NCI-H1105 treated with DMSO at 0.1 percent for 48 hours (cell line): ENCODE measurements around the gene TTLL3.
"Not testable (repeated sequence)": the region's sequence is repeated elsewhere in the genome, so short reads cannot be mapped to it uniquely, and the experiment has no call there.

ENCODE experiments used
- DNase-seq: peaks from one replicate; lab custom pipeline; 2025; lab: John Stamatoyannopoulos, UW

The TTLL3 gene

GRCh38 chr3:9872067-9872466 lies 62.0 kb downstream of the TTLL3 start:
- not testable (repeated sequence) for DNase-seq

- DNase-seq: no peak
Observed at GRCh38 chr3:9875448-9875847, 65.4 kb downstream of the TTLL3 start.

- not testable (repeated sequence) for DNase-seq
Observed at GRCh38 chr3:9876255-9876654, 66.2 kb downstream of the TTLL3 start.

GRCh38 chr3:9876991-9877390 lies 66.9 kb downstream of the TTLL3 start:
- DNase-seq: no peak

- DNase-seq: no peak
Observed at GRCh38 chr3:9878700-9879099, 68.6 kb downstream of the TTLL3 start.

- no peak for DNase-seq
Observed at GRCh38 chr3:9879830-9880549, 69.9 kb downstream of the TTLL3 start, which contains the start of gene CIDEC. CIDEC (minus strand) TSS chr3:9880253; CDS start chr3:9878486, 1,767 bp downstream.

- DNase-seq: no peak
Observed at GRCh38 chr3:9881441-9881840, 71.4 kb downstream of the TTLL3 start.

- no peak for DNase-seq
Observed at GRCh38 chr3:9883706-9884554, 73.9 kb downstream of the TTLL3 start.

GRCh38 chr3:9884555-9885165 lies 74.6 kb downstream of the TTLL3 start:
- DNase-seq: no peak
